Peyer's patch (tissue), 4 donors: ENCODE results near the gene CD46. TPM values are rescaled to one million over a fixed set of nuclear protein-coding genes. Genes with fewer than 3 reads are reported as not detected.
"Not testable (repeated sequence)": the region's sequence is repeated elsewhere in the genome, so short reads cannot be mapped to it uniquely, and the experiment has no call there.

Source experiments
- DNase-seq, 3 donors: peaks; one replicate each; pipeline ENCODE4 v3.0.0-alpha.2; 2017 to 2019
- H3K27ac ChIP-seq, 4 donors: fragments of 200-600 bp; sonication (generic); one replicate each; pipeline ENCODE4 v1.5.1; 2016 to 2019
- H3K27me3 ChIP-seq, 2 donors: fragments of 200-600 bp; sonication (generic); one replicate each; pipeline ENCODE4 v1.5.1; 2019
- H3K36me3 ChIP-seq, 3 donors: fragments of 200-600 bp; sonication (generic); one replicate each; pipeline ENCODE4 v1.5.1; 2016 to 2019
- H3K4me1 ChIP-seq, 4 donors: fragments of 200-600 bp; sonication (generic); one replicate each; pipeline ENCODE4 v1.5.1; 2016 to 2019
- H3K4me3 ChIP-seq, 4 donors: fragments of 200-600 bp; sonication (generic); 1 replicate in 3 of 4; 2 replicates in 1 of 4; pipeline ENCODE4 v1.5.1; 2016 to 2019; ENCODE audit warnings: mild to moderate bottlenecking in 1 of 4
- H3K9me3 ChIP-seq, 4 donors: fragments of 200-600 bp; sonication (generic); one replicate each; pipeline ENCODE4 v1.5.1; 2016 to 2019; ENCODE audit warnings: mild to moderate bottlenecking in 1 of 4
- CTCF ChIP-seq, 6 experiments: fragments of 450-650 bp in 4 of 6; fragments of 200-600 bp in 2 of 6; sonication (generic) in 1 of 6; IDR thresholded peaks; one replicate each; pipeline ENCODE4 v1.5.1; 2017 to 2019; ENCODE audit warnings: antibody characterized with exemption in 6 of 6, mild to moderate bottlenecking in 3 of 6, moderate library complexity in 1 of 6
- POLR2A ChIP-seq, 2 donors: fragments of 450-650 bp; IDR thresholded peaks; one replicate each; pipeline ENCODE4 v1.5.1; 2017; ENCODE audit warnings: antibody characterized with exemption in 2 of 2, mild to moderate bottlenecking in 2 of 2, moderate library complexity in 2 of 2
- total RNA-seq, 4 donors: library from RNA; depleted of rRNA; stranded (reverse); fragments of >200 nt; gene quantifications; one replicate each; pipeline ENCODE4 v1.1.0, GENCODE V29; 2016

Gene CD46
- total RNA-seq, 4 donors from 2014 or later = 102 to 204 (median 176) TPM

GRCh38 chr1:207719234-207719633, 32.6 kb upstream of the CD46 start:
- no peak overlapping the region for H3K4me3 ChIP-seq
- TF ChIP-seq CTCF (IDR thresholded peaks at IDR 0.05) = no peak
- no peak for TF ChIP-seq POLR2A (IDR thresholded peaks at IDR 0.05)
- H3K9me3 ChIP-seq = no peaks in the 10 kb centered on the region
- no peaks in the 10 kb centered on the region for H3K4me1 ChIP-seq
- no peaks in the 10 kb centered on the region for H3K36me3 ChIP-seq
- H3K27me3 ChIP-seq = no peaks in the 10 kb centered on the region
- no peak for DNase-seq
- no peak overlapping the region for H3K27ac ChIP-seq

- not testable (repeated sequence) for H3K9me3 ChIP-seq, H3K4me3 ChIP-seq
Measured at GRCh38 chr1:207728200-207728858, 23.5 kb upstream of the CD46 start.

GRCh38 chr1:207737503-207738157, 14.2 kb upstream of the CD46 start:
- H3K27me3 ChIP-seq, DNase-seq, H3K36me3 ChIP-seq, H3K4me3 ChIP-seq, H3K4me1 ChIP-seq, H3K9me3 ChIP-seq: not testable (repeated sequence)
- H3K27ac ChIP-seq = peak overlapping the region in 1 of 4 donors; percentile 66

More at GRCh38 chr1:207728200-207728858, 23.5 kb upstream of the CD46 start:
- H3K27me3 ChIP-seq, H3K4me1 ChIP-seq, H3K36me3 ChIP-seq, H3K27ac ChIP-seq, DNase-seq: not testable (repeated sequence)

- H3K27ac ChIP-seq = peak overlapping the region in 1 of 4 donors; percentile 66
- not testable (repeated sequence) for H3K9me3 ChIP-seq, H3K36me3 ChIP-seq, DNase-seq, H3K4me3 ChIP-seq, H3K4me1 ChIP-seq, H3K27me3 ChIP-seq
Measured at GRCh38 chr1:207738158-207738659, 13.6 kb upstream of the CD46 start.

GRCh38 chr1:207740207-207740606, 11.6 kb upstream of the CD46 start:
- Histone ChIP-seq H3K4me3 (no peak overlapping the region), H3K4me1 (no peaks in the 10 kb centered on the region), H3K27me3 (no peaks in the 10 kb centered on the region), H3K9me3 (no peaks in the 10 kb centered on the region), H3K36me3 (no peaks in the 10 kb centered on the region), H3K27ac (no peak overlapping the region)
- DNase-seq = no peak
- TF ChIP-seq CTCF (IDR thresholded peaks at IDR 0.05) (no peak), POLR2A (IDR thresholded peaks at IDR 0.05) (no peak)

- H3K4me3 ChIP-seq = no peak overlapping the region
- TF ChIP-seq CTCF (IDR thresholded peaks at IDR 0.05) (no peak), POLR2A (IDR thresholded peaks at IDR 0.05) (no peak)
Measured at GRCh38 chr1:207742850-207743555, 8.9 kb upstream of the CD46 start.

GRCh38 chr1:207744000-207744534, 7.8 kb upstream of the CD46 start:
- TF ChIP-seq POLR2A (IDR thresholded peaks at IDR 0.05) = no peak
- TF ChIP-seq CTCF (IDR thresholded peaks at IDR 0.05) = no peak
- no peaks in the 10 kb centered on the region for H3K9me3 ChIP-seq
- H3K27ac ChIP-seq = no peak overlapping the region
- no peak for DNase-seq
- H3K4me1 ChIP-seq = no peaks in the 10 kb centered on the region
- no peak overlapping the region for H3K4me3 ChIP-seq
- no peaks in the 10 kb centered on the region for H3K27me3 ChIP-seq
- no peaks in the 10 kb centered on the region for H3K36me3 ChIP-seq

More at GRCh38 chr1:207742850-207743555, 8.9 kb upstream of the CD46 start:
- Histone ChIP-seq H3K9me3 (no peaks in the 10 kb centered on the region), H3K27ac (no peak overlapping the region), H3K27me3 (no peaks in the 10 kb centered on the region), H3K4me1 (no peaks in the 10 kb centered on the region), H3K36me3 (no peaks in the 10 kb centered on the region)
- DNase-seq = no peak
